GM12875 (cell line): ENCODE measurements around the gene BNIP1.

ENCODE experiments used
- H3K4me3 ChIP-seq: one replicate; pipeline ENCODE4 v1.5.1; 2011; ENCODE audit warnings: low read depth, low read length, control low read depth
- TF ChIP-seq, protein P1 (sequence below): IDR thresholded peaks from 2 replicates; pipeline ENCODE4 v1.5.1; 2011; ENCODE audit warnings: low read depth, mild to moderate bottlenecking, control low read depth, inconsistent platforms, low read length, moderate library complexity, borderline replicate concordance; ENCODE audit not compliant: insufficient read depth

BNIP1 gene

DNA sequence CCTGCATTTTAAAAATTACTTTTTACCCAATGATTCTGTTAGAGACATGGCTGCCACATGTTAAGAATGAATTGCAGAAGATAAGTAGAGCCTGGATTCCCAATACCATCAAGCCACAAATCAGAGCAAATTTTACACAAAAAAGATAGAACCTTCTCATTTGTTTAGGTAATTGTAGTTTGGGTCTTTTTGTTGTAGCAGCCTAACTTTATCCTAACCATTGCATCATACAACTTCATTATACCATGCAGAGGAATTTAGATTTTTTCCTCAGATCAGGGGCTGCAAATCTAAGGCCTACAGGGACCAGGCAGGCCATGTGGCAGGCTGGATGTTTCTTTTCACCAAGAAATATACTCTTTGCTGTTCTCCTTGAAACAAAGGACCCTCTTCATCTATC, 56.0 kb downstream of the BNIP1 start:
- H3K4me3 ChIP-seq = no peak overlapping the region
- TF ChIP-seq, protein P1, sequence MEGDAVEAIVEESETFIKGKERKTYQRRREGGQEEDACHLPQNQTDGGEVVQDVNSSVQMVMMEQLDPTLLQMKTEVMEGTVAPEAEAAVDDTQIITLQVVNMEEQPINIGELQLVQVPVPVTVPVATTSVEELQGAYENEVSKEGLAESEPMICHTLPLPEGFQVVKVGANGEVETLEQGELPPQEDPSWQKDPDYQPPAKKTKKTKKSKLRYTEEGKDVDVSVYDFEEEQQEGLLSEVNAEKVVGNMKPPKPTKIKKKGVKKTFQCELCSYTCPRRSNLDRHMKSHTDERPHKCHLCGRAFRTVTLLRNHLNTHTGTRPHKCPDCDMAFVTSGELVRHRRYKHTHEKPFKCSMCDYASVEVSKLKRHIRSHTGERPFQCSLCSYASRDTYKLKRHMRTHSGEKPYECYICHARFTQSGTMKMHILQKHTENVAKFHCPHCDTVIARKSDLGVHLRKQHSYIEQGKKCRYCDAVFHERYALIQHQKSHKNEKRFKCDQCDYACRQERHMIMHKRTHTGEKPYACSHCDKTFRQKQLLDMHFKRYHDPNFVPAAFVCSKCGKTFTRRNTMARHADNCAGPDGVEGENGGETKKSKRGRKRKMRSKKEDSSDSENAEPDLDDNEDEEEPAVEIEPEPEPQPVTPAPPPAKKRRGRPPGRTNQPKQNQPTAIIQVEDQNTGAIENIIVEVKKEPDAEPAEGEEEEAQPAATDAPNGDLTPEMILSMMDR = no peak

DNA sequence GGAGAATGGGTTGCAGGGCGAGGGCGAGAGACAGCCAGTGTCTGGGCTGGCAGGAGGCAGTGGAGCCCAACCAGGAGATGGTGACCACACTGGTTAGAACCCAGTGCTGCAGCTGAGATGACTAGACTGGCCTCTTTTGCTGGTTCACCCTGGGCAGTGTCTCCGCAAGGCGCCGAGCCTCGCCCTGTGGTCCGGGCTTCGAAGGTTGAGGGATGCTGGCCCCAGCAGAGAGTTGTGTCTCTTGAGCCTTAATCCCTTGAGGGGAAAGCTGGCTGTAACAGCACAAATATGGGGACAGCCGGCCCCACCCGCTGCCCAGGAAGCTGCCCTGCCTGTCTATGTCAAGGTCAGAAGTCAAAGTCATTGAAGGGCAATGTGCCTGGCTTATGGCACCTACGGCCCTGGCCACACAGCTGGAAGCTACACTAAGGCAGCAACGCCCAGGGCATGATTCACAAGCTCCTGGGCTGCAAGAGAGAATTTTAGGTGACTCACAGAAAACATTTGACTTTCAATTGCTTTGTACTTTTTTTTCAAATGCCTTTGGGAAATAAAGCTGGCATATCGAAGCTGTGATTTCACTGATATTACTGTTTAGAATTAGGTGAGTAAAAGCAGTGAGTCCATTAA, 57.4 kb downstream of the BNIP1 start:
- TF ChIP-seq, protein P1 = no peak
- H3K4me3 ChIP-seq = no peak overlapping the region

DNA sequence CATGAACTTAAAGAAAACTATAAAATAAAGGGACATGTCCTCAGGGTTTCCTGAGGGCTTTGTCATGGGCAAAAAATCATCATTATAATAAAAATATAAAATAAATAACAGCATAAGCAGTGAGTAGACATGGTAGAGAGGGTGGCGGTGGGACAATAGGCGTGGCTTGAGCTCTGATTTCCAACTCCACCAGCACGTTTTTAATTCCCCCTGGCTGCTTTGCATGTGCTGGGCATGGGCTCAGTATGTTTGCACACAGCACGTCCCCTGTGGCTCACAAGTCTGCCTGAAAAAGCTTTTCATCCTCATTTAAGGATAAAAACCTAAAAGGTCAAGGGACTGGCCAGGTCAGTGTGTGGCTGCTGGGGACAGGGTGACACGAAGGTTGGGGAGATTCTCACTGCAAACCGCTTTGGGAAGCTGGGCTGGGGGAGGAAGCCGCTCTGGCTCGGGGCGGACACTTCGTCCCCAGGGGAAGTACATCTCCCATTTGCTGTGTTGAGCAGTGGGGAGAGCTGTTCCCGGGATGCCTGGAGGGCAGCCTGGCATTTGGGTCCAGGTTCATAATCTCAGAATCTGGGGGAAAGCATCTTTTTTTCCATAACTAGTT, 58.0 kb downstream of the BNIP1 start:
- TF ChIP-seq, protein P1 = no peak
- H3K4me3 ChIP-seq = no peak overlapping the region

DNA sequence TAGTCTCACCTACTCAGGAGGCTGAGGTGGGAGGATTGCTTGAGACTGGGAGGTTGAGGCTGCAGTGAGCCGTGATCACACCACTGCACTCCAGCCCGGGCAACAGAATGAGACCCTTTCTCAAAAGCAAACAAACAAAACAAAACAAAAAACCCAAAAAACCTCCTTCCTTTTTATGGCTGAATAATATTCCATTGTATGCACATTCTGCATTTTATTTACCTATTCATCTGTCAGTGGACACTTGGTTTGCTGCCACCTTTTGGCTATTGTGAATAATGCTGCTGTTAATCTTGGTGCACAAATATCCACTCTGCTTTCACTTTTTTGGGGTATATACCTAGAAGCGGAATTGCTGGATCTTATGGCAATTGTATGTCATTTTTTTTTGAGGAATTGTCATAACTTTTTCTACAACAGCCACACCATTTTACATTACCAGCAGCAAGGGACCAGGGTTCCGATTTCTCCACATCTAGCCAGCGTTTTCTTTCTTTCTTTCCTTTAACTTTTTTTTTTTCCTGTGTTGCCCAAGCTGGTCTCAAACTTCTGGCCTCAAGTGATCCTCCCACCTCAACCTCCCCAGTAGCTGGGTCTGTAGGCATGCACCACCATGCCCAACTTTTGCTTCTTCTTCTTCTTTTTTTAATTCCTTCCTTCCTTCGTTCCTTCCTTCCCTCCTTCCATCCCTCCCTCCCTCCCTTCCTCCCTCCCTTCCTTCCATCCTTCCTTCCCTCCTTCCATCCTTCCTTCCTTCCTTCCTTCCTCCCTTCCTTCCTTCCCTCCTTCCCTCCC, 60.1 kb downstream of the BNIP1 start:
- no peak overlapping the region for H3K4me3 ChIP-seq

DNA sequence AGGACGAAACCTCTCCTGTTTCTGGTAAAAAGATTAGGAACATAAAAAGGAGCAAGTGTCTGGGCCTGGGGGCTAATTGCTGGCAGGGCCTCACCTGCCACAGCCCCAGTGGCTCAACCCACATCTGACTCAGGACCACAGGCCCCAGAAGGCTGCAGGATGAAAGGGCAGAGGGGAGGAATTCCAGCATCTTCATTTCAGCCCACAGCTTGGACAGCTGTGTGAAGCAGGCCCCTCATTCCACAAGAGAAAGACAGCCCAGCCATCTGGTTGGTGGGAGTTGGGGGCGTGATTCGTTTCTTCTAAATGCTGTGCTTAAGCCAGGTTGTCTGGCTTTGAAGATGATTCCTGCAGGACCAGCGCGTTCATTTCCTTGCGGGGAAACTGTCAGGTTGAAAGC, 61.6 kb downstream of the BNIP1 start:
- H3K4me3 ChIP-seq = no peak overlapping the region
- TF ChIP-seq, protein P1 = no peak

More for the DNA sequence above, 60.1 kb downstream of the BNIP1 start:
- TF ChIP-seq, protein P1 = peak; percentile 43; the same call in 1 of the 2 replicates

DNA sequence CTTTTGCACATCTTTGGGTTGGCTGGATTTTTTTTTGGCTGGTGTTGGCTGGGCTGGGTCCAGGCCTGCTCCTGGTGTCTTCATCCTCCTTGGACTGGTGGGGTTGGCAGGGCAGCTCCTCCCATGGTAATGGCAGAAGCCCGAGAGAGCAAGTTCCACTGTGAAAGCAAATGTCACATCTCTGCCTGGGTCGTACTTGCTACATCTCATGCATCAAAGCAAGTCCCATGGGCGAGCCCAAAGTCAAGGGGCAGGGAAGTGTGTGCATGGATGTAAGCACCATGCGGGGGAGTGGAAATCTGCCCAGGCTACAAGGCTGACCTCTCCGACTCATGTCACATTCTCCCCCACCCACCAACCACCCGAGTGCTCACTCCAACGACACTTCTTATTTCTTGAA, 64.0 kb downstream of the BNIP1 start:
- H3K4me3 ChIP-seq = no peak overlapping the region
- TF ChIP-seq, protein P1 = no peak
